GM23338 (cell line): ENCODE results near the gene SYT9. TPM values are rescaled to one million over a fixed set of nuclear protein-coding genes. Genes with fewer than 3 reads are reported as not detected.

ENCODE experiments used
- ATAC-seq: fragments of 200-7000 bp; cut with Tn5 transposase; 3 replicates; pipeline ENCODE4 v1.9.1; 2020
- DNase-seq: peaks from one replicate; pipeline ENCODE4 v3.0.0-alpha.2; 2015; ENCODE audit warnings: low spot score
- H2AFZ ChIP-seq: fragments of 200-600 bp; sonication (generic); 2 replicates; pipeline ENCODE4 v1.8.0; 2016; ENCODE audit warnings: antibody characterized with exemption, mild to moderate bottlenecking, moderate library complexity
- H3F3A ChIP-seq: fragments of 200-600 bp; sonication (generic); replicated peaks from 2 replicates; pipeline ENCODE4 v1.8.0; 2017; ENCODE audit warnings: antibody characterized with exemption, mixed run types, low read depth
- H3K27ac ChIP-seq: fragments of 200-600 bp; sonication (generic); 2 replicates; pipeline ENCODE4 v1.6.1; 2016; ENCODE audit warnings: low read depth
- H3K27me3 ChIP-seq: fragments of 200-600 bp; sonication (generic); 2 replicates; pipeline ENCODE4 v1.8.0; 2016; ENCODE audit warnings: mild to moderate bottlenecking, mixed run types, moderate library complexity; ENCODE audit not compliant: insufficient read depth
- H3K36me3 ChIP-seq: fragments of 200-600 bp; sonication (generic); 2 replicates; pipeline ENCODE4 v1.8.0; 2016; ENCODE audit warnings: mild to moderate bottlenecking; ENCODE audit not compliant: insufficient read depth
- H3K4me1 ChIP-seq: fragments of 200-600 bp; sonication (generic); 2 replicates; pipeline ENCODE4 v1.8.0; 2016; ENCODE audit warnings: mild to moderate bottlenecking, moderate library complexity; ENCODE audit not compliant: insufficient read depth
- H3K4me2 ChIP-seq: fragments of 200-600 bp; sonication (generic); 2 replicates; pipeline ENCODE4 v1.7.1; 2017; ENCODE audit warnings: mixed run types
- H3K4me3 ChIP-seq: fragments of 200-600 bp; sonication (generic); 2 replicates; pipeline ENCODE4 v1.6.1; 2016; ENCODE audit warnings: mixed run types
- H3K79me2 ChIP-seq: fragments of 200-600 bp; sonication (generic); replicated peaks from 2 replicates; pipeline ENCODE4 v1.8.0; 2017; ENCODE audit warnings: mild to moderate bottlenecking; ENCODE audit not compliant: insufficient read depth
- H3K9me2 ChIP-seq: fragments of 200-600 bp; sonication (generic); 2 replicates; pipeline ENCODE4 v1.8.0; 2017; ENCODE audit not compliant: insufficient read depth
- H4K20me1 ChIP-seq: fragments of 200-600 bp; sonication (generic); replicated peaks from 2 replicates; pipeline ENCODE4 v1.8.0; 2017; ENCODE audit warnings: mild to moderate bottlenecking; ENCODE audit not compliant: insufficient read depth
- H3K27ac Mint-ChIP-seq: 2 replicates; pipeline ENCODE4 v1.8.0; 2020; ENCODE audit warnings: inconsistent platforms, mild to moderate bottlenecking, moderate library complexity, mixed read lengths
- H3K27me3 Mint-ChIP-seq: 3 replicates; pipeline ENCODE4 v1.8.0; 2022; ENCODE audit warnings: low read depth, mild to moderate bottlenecking, moderate library complexity, mixed read lengths, inconsistent platforms; ENCODE audit not compliant: insufficient read depth, poor library complexity
- H3K36me3 Mint-ChIP-seq: 3 replicates; pipeline ENCODE4 v1.8.0; 2021; ENCODE audit warnings: low read depth, mild to moderate bottlenecking, inconsistent platforms, moderate library complexity, mixed read lengths
- H3K4me1 Mint-ChIP-seq: 3 replicates; pipeline ENCODE4 v1.8.0; 2020; ENCODE audit warnings: mild to moderate bottlenecking, inconsistent platforms, mixed read lengths
- H3K4me3 Mint-ChIP-seq: 3 replicates; pipeline ENCODE4 v1.8.0; 2021; ENCODE audit warnings: moderate library complexity, mild to moderate bottlenecking, inconsistent platforms, mixed read lengths
- H3K9me3 Mint-ChIP-seq: 3 replicates; pipeline ENCODE4 v1.8.0; 2020; ENCODE audit warnings: moderate library complexity, mild to moderate bottlenecking, inconsistent platforms, mixed read lengths
- CREB1 ChIP-seq: fragments of 250-450 bp; sonication (Bioruptor Pico); IDR thresholded peaks from 2 replicates; pipeline ENCODE4 v1.5.0; 2020; ENCODE audit warnings: low read depth, mild to moderate bottlenecking, moderate library complexity
- CTCF ChIP-seq, 2 experiments: fragments of 200-600 bp in 1 of 2; sonication (generic) in 1 of 2; conservative IDR thresholded peaks; 2 replicates each; pipeline versions ENCODE4 v1.5.1 to v1.6.1; 2016 to 2017; ENCODE audit warnings: antibody characterized with exemption in 2 of 2, low read depth in 2 of 2, mild to moderate bottlenecking in 2 of 2, moderate library complexity in 1 of 2
- EZH2phosphoT487 ChIP-seq: fragments of 200-600 bp; sonication (generic); IDR thresholded peaks from one replicate; pipeline ENCODE4 v1.8.1; 2018; ENCODE audit warnings: antibody characterized with exemption; ENCODE audit not compliant: unreplicated experiment
- JUNB ChIP-seq: IDR thresholded peaks from one replicate; pipeline ENCODE4 v1.6.1; 2016; ENCODE audit warnings: antibody characterized with exemption; ENCODE audit not compliant: unreplicated experiment
- NANOG ChIP-seq: IDR thresholded peaks from 2 replicates; pipeline ENCODE4 v1.6.1; 2016; ENCODE audit warnings: antibody characterized with exemption, borderline replicate concordance
- POLR2AphosphoS5 ChIP-seq: IDR thresholded peaks from 2 replicates; pipeline ENCODE4 v1.6.1; 2016; ENCODE audit warnings: antibody characterized with exemption, low read depth
- ZNF114 ChIP-seq: fragments of 250-450 bp; sonication (Bioruptor Pico); IDR thresholded peaks from 2 replicates; pipeline ENCODE4 v1.5.0; 2020; ENCODE audit warnings: mild to moderate bottlenecking, moderate library complexity
- ZNF331 ChIP-seq: fragments of 250-450 bp; sonication (Bioruptor Pico); IDR thresholded peaks from 2 replicates; pipeline ENCODE4 v1.5.0; 2020; ENCODE audit warnings: low read depth, mild to moderate bottlenecking, moderate library complexity
- polyA plus RNA-seq: library from polyadenylated mRNA; unstranded; fragments of >200 nt; fragmentation: Nextera tagmentation; extraction: Ambion mirVana; gene quantifications from 2 replicates; pipeline ENCODE4 v1.2.1, GENCODE V29; 2016
- total RNA-seq: library from RNA; depleted of rRNA; stranded (reverse); fragments of >200 nt; shearing (Covaris generic); gene quantifications from 2 replicates; pipeline ENCODE4 v1.2.3, GENCODE V29; 2014
- TF ChIP-seq, protein P1 (sequence below): IDR thresholded peaks from one replicate; pipeline ENCODE4 v1.6.1; 2018; ENCODE audit warnings: antibody characterized with exemption; ENCODE audit not compliant: unreplicated experiment

Gene SYT9
- total and polyA plus RNA-seq, 2 experiments from 2014 or later, result 0.91 to 2.4 TPM

DNA sequence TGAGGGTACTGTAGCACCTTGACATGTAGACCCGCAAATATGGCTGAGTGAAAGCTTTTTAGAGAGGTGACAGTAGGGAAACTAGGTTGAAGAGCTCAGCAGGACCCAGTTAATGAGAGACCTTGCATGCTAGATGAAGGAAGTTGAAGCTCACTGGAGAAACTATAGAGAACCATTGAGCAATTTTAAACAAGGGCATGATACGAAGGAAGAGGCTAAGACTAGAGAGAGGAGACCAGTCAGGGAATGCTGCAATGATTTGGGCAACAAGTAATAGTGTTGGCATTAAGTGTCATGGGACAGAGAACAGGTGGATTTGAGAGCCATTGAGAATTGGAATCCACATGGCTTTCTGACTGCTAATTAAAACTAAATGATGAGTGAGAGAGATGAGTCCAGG lies 237.7 kb downstream of the SYT9 start:
- Histone ChIP-seq H4K20me1 (no peaks in the 10 kb centered on the region), H3K4me3 (no peak overlapping the region), H3K27ac (no peak overlapping the region), H2AFZ (no peak overlapping the region), H3K36me3 (no peaks in the 10 kb centered on the region), H3K27me3 (no peaks in the 10 kb centered on the region), H3K9me2 (peaks cover 14% of the 10 kb centered on the region), H3K4me1 (peaks cover 15% of the 10 kb centered on the region), H3K4me2 (no peak overlapping the region), H3F3A (no peaks in the 10 kb centered on the region), H3K79me2 (no peaks in the 10 kb centered on the region)
- TF ChIP-seq EZH2phosphoT487, result no peak
- TF ChIP-seq, protein P1, sequence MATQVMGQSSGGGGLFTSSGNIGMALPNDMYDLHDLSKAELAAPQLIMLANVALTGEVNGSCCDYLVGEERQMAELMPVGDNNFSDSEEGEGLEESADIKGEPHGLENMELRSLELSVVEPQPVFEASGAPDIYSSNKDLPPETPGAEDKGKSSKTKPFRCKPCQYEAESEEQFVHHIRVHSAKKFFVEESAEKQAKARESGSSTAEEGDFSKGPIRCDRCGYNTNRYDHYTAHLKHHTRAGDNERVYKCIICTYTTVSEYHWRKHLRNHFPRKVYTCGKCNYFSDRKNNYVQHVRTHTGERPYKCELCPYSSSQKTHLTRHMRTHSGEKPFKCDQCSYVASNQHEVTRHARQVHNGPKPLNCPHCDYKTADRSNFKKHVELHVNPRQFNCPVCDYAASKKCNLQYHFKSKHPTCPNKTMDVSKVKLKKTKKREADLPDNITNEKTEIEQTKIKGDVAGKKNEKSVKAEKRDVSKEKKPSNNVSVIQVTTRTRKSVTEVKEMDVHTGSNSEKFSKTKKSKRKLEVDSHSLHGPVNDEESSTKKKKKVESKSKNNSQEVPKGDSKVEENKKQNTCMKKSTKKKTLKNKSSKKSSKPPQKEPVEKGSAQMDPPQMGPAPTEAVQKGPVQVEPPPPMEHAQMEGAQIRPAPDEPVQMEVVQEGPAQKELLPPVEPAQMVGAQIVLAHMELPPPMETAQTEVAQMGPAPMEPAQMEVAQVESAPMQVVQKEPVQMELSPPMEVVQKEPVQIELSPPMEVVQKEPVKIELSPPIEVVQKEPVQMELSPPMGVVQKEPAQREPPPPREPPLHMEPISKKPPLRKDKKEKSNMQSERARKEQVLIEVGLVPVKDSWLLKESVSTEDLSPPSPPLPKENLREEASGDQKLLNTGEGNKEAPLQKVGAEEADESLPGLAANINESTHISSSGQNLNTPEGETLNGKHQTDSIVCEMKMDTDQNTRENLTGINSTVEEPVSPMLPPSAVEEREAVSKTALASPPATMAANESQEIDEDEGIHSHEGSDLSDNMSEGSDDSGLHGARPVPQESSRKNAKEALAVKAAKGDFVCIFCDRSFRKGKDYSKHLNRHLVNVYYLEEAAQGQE, result no peak
- Mint-ChIP-seq H3K9me3 (no peaks in the 10 kb centered on the region), H3K27ac (no peak overlapping the region), H3K4me3 (no peak overlapping the region), H3K27me3 (peaks cover 4% of the 10 kb centered on the region), H3K4me1 (peaks cover 39% of the 10 kb centered on the region), H3K36me3 (no peaks in the 10 kb centered on the region)
- DNase-seq (no peak), ATAC-seq (no peak)

GRCh38 chr11:7490054-7490453 lies 238.3 kb downstream of the SYT9 start:
- H2AFZ ChIP-seq, result no peak overlapping the region
- H3K79me2 ChIP-seq, result no peaks in the 10 kb centered on the region
- Mint-ChIP-seq H3K4me3 (no peak overlapping the region), H3K27ac (no peak overlapping the region), H3K9me3 (no peaks in the 10 kb centered on the region), H3K27me3 (peaks cover 2% of the 10 kb centered on the region), H3K4me1 (peaks cover 33% of the 10 kb centered on the region), H3K36me3 (no peaks in the 10 kb centered on the region)
- no peak for DNase-seq
- H4K20me1 ChIP-seq, result no peaks in the 10 kb centered on the region
- no peak overlapping the region for H3K4me3 ChIP-seq
- no peaks in the 10 kb centered on the region for H3K36me3 ChIP-seq
- TF ChIP-seq NANOG (no peak), JUNB (no peak), EZH2phosphoT487 (no peak), POLR2AphosphoS5 (no peak), CREB1 (no peak), ZNF114 (CRISPR knock-in tag) (no peak), CTCF (conservative IDR thresholded peaks at IDR 0.05; ENCODE audit: low read depth in 2 of 2) (no peak), ZNF331 (no peak)
- TF ChIP-seq, protein P1, result no peak
- ATAC-seq, result no peak
- peaks cover 14% of the 10 kb centered on the region for H3K9me2 ChIP-seq
- H3K27ac ChIP-seq, result no peak overlapping the region
- no peaks in the 10 kb centered on the region for H3K27me3 ChIP-seq
- H3K4me1 ChIP-seq, result peaks cover 10% of the 10 kb centered on the region
- no peak overlapping the region for H3K4me2 ChIP-seq
- no peaks in the 10 kb centered on the region for H3F3A ChIP-seq
